Activated CD8-positive, alpha-beta memory T cell treated with anti-CD3 and anti-CD28 coated beads for 1 hour (primary cell): ENCODE data around the gene MAP3K7CL.
"Not testable (repeated sequence)": the region's sequence is repeated elsewhere in the genome, so short reads cannot be mapped to it uniquely, and the experiment has no call there.

Source experiments
- DNase-seq, 2 donors: peaks; one replicate each; pipeline ENCODE4 v3.0.0-alpha.2; 2020; ENCODE audit warnings: low read depth in 1 of 2; ENCODE audit errors: extremely low read depth in 1 of 2

Gene MAP3K7CL

GRCh38 chr21:29133241-29133640 lies 2.8 kb downstream of the MAP3K7CL start:
- DNase-seq, result no peak

- no peak for DNase-seq
Measured at GRCh38 chr21:29133796-29134195, 3.4 kb downstream of the MAP3K7CL start.

DNA sequence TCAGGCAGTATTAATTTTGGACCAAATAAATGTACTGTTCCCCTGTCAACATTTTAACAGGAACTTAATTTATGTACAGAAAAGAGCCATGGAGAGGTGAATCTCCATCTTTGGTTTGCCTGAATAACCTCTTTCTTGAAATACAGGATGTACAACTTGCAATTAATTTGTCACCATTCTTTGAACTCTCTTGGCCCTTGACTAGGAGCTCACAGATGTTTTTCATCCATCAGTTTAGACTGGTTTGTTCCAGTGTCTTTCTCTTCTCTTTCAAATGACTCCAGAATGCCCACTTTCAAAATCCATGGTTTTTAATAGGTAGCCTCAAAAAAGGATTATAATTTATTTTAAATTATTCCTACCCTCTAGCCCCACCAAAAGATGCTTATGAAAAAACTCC lies 5.0 kb downstream of the MAP3K7CL start:
- no peak for DNase-seq

DNA sequence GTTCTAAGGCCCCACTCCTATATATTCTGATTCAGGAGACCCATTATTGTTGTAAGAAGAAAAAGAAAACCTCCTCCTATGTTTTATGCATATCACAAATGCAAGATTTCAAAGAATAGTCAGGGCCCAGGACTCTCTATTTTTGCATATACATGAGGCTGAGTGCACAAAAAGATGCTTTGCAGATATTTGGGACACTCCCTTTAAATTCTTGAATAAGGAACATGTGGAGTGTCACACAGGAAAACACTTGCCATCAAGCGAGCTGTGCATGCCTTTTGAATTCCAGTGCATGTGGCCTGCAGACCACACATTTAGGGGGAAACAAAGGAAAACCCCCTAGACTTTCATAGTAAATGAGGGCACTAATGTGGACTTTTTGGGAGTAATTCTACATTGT lies 5.6 kb downstream of the MAP3K7CL start:
- DNase-seq, result no peak

DNA sequence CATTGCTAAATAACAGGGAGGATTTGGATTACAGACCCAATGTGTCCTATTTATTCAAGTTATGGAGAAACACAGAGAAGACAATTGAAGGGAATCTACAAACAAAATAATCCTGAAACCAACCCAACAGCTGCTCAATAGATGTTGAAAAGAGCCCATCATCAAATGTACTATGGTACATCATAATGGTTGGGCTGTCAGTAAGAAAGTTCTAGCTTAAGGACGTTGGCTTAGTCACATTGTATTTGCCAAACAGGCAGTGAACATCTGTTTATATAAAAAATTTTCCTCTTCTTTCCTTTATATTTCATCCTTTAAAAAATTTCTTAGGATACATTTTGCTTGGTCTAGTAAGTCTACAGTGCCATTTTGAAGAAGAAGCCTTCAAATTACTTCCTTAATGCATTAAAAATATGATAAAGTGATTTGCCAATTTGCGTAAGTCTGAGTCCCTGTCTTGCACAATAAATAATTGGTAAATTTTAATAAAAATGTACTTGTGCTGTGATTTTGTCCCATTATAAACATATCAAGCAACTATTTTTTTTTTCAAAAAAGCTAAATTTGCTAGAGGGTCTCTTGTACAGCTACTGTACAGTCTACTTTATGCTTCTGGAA lies 14.4 kb downstream of the MAP3K7CL start:
- DNase-seq, result no peak

DNA sequence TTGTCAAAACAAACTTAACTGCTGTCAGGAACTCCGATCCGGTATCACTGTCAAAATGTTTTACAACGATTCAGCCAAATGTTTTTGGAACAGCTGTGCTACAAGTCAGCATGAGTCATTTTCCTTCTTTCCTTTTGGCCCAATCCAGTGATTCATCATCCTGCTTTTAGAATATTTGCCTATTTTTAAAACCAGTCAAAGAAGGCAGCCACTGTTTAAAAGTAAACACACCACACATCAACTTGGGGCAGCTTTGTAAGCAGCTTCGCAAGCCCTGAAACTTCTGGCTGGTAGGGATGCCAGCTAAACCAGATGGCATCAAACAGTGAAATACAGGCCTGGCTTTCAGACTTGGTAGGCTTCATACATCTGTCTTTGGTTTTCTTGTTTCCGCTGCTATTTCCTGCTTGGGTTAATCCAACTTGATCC lies 14.9 kb downstream of the MAP3K7CL start:
- no peak for DNase-seq

- DNase-seq, result no peak
Measured at GRCh38 chr21:29145852-29146453, 15.5 kb downstream of the MAP3K7CL start.

DNA sequence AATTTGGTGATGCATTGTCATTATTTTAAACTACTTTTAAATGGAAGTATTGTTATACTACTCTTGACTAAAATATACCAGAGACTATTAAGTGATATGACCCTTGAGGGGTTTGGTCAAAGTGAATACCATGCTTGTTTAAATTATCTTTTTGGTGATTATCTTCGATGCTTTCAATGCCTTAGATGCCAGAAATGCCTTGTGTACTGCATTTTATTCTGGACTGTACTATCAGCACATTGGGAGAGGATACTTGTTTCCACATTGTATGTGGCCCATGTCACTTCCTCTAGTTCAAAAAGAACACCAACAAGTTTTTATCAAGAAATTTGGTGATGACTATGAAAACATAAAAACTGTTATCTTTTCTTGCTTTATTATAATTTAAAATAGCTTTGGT lies 16.3 kb downstream of the MAP3K7CL start:
- no peak for DNase-seq

- DNase-seq, result no peak
Measured at GRCh38 chr21:29148530-29148929, 18.1 kb downstream of the MAP3K7CL start.

- no peak for DNase-seq
Measured at GRCh38 chr21:29149808-29150425, 19.5 kb downstream of the MAP3K7CL start.

DNA sequence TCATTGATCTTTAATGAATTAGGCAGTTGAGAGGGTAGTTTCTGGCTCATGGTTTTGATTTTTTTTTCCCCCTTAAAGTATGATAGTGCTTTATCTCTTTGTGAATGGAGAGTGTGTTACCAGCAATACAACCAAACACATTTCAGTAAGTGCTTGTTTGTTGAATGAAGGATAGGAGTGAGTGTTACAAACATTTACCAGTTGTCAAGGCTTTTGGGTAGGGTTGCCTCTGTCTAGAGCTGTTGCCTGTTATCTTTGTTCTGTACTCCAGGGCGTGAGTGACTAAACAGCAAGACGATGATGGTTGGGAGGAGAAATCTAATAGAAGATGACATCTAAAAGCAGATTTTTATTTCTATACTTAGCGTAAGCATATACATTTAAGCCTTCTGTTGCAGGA lies 21.5 kb downstream of the MAP3K7CL start:
- DNase-seq, result no peak

DNA sequence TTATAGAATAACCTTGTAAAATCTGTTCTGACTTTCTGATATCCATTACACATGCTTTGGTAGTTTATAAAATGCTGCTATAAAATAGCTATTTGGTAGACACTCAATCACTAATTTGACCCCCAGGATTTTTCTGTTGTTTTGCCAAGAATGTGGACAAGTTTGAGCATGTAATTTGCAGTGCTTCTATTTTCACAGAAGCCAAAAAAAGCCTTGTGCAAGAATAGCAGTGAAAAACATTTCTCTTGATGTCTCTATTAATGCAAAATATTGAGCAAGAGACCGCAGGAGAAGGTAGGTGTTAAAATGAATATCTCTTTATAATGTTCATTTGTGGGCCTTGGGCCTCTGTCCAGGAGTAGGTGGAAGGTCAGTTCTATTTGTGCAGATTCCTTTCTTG lies 22.5 kb downstream of the MAP3K7CL start:
- DNase-seq, result no peak

GRCh38 chr21:29154270-29154669 lies 23.8 kb downstream of the MAP3K7CL start:
- DNase-seq, result no peak

DNA sequence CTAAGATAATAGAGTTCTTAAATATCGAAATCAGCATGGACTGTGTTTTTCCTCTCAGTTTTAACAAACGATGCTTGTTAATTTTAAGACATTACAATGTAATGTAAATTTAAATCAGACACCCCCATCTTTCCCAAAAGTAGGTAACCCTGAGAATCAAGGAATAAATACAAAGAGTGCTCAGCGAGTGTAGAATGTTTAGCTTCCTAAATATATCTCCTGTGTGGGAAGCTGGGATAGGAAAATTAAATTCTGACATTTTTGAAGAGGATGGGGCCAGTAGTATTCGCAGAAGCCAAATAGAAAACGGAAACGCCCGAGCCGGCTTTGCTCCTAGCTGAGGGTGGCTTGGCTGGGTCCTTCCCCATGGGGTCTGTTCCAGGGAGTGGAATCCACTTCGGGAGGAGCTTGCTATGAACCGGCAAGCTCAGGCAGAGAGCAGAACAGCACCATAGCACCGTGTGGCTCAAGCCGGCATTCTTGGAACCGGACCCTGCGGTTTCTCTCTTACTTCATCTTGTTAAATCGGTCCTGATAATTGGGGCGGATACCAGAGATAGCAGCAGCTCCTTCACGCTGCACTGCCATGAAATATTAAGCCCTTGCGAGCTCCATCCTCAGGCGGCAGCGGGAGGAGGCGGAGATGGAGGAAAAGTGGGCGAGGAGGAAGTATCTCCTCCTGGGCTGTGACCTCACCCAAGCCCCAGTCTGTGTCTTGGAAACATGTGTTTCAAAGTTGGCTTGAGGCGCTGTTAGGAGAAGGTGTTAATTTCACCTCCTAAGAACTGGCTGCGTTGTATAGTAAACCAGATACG lies 24.9 kb downstream of the MAP3K7CL start:
- DNase-seq, result no peak

- no peak for DNase-seq
Measured at GRCh38 chr21:29155933-29156260, 25.5 kb downstream of the MAP3K7CL start.

GRCh38 chr21:29157080-29157479 lies 26.6 kb downstream of the MAP3K7CL start:
- DNase-seq, result no peak

DNA sequence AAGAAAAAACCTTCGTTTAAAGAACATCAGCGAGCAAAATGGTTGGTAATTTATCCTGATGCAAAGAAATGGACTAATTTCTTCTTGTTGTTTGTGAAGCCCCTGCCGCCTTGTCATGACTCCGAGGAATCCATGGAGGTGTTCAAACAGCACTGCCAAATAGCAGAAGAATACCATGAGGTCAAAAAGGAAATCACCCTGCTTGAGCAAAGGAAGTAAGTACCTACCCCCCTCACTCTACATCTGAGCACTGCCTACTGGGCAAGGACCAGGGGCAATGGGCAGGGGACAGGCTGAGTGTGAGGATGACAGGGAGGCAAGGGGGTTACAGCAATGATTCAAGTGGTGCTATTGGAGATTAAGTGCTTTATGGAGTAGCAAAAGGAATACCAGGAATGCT lies 29.4 kb downstream of the MAP3K7CL start:
- DNase-seq, result no peak

DNA sequence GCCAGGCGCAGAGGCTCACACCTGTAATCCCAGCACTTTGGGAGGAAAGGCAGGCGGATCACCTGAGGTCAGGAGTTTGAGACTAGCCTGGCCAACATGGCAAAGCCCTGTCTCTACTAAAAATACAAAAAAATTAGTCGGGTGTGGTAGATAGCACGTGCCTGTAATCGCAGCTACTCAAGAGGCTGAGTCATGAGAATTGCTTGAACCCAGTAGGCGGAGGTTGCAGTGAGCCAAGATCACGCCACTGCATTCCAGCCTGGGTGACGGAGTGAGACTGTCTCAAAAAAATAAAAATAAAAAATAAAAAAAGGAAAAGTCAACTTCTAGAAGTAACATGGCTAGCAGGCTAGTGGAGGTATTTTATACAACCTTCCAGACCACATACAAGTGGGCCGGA lies 32.4 kb downstream of the MAP3K7CL start:
- DNase-seq, result not testable (repeated sequence)

- DNase-seq, result no peak
Measured at GRCh38 chr21:29163341-29164115, 33.1 kb downstream of the MAP3K7CL start.

DNA sequence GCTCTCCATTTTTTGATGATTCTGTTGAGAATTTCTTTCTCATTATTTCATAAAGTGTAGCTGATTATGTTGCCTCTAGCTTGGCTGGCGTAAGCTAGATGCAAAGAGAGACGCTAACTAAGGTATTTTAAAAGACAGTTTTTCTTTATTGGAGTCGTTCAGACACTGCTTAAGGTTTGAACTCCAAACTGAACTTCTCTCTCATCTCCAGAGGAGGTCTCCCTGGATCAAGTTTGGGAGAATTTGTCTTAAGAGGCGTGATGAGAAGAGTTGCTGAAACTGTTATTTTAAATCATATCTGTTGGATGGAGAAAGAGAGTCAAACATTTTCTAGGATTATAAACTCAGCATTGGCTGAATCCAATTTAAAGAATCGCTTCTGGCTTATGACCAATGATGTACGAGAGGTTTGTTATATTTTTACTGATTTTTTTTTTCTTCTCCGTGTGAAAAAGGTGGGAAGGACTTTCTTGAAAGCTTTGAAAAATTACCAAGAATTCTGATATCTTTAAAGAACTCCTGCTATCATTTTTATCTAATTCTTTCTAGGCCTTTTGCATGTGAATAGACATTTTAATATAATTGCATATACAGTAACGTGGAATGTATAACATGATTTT lies 34.0 kb downstream of the MAP3K7CL start:
- DNase-seq, result no peak

DNA sequence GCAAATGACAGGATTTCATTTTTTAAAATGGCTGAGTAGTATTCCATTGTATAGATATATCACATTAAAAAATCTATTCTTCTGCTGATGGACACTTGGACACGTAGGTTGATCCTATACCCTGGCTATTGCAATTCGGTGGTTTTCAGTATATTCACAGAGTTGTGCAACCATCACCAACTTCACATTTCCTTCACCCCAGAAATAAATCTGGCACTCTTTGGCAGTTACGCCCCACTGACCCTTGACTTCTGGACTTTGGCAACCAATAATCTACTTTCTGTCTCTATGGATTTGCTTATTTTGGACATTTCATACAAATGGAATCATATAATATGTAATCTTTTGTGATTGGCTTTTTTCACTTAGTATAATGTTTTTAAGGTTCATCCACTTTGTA lies 35.9 kb downstream of the MAP3K7CL start:
- no peak for DNase-seq
